T-cell (primary cell): ENCODE results near the gene SPDL1. TPM values are rescaled to one million over a fixed set of nuclear protein-coding genes. Genes with fewer than 3 reads are reported as not detected.

Source experiments
- ATAC-seq, 4 experiments: fragments of 200-7000 bp in 3 of 4; fragments of 150-1000 bp in 1 of 4; cut with Tn5 transposase; replicated peaks in 1 of 4; 1 replicate in 3 of 4; 2 replicates in 1 of 4; pipeline ENCODE4 v1.10.0; 2021; ENCODE audit warnings: moderate library complexity in 3 of 4, mild to moderate bottlenecking in 2 of 4, moderate number of reproducible peaks in 1 of 4
- CTCF ChIA-PET, 2 donors: fragments of 300-600 bp; sonication (Branson Sonifier 250); formaldehyde crosslinking; loops; one replicate each; lab custom pipeline; 2022; ENCODE audit warnings: antibody characterized with exemption in 2 of 2; lab: Charles Lee
- POLR2A ChIA-PET, 2 donors: fragments of 300-600 bp; sonication (Branson Sonifier 250); formaldehyde crosslinking; loops; one replicate each; lab custom pipeline; 2022; ENCODE audit warnings: antibody characterized with exemption in 2 of 2; lab: Charles Lee
- DNase-seq, 35 experiments: peaks; one replicate each; pipeline versions ENCODE4 v3.0.0 to v3.0.0-alpha.2; 2013 to 2023
- H3K27ac ChIP-seq: one replicate; pipeline ENCODE4 v1.5.1; 2013; ENCODE audit warnings: low read length
- H3K27me3 ChIP-seq, 2 experiments: replicated peaks in 1 of 2; 1 replicate in 1 of 2; 2 replicates in 1 of 2; pipeline versions ENCODE4 v1.6.1 to v1.7.0; 2013; ENCODE audit warnings: low read length in 1 of 2, mixed read lengths in 1 of 2; ENCODE audit not compliant: control insufficient read depth in 2 of 2, insufficient read depth in 2 of 2; ENCODE audit errors: extremely low read depth in 1 of 2
- H3K36me3 ChIP-seq, 2 donors: 1 replicate in 1 of 2; 2 replicates in 1 of 2; pipeline versions ENCODE4 v1.6.1 to v1.7.0; 2013; ENCODE audit warnings: low read length in 1 of 2; ENCODE audit not compliant: control insufficient read depth in 2 of 2, insufficient read depth in 1 of 2; ENCODE audit errors: extremely low read depth in 1 of 2
- H3K4me1 ChIP-seq, 2 experiments: 1 replicate in 1 of 2; 2 replicates in 1 of 2; pipeline versions ENCODE4 v1.6.1 to v1.7.0; 2013; ENCODE audit warnings: low read length in 2 of 2, mixed read lengths in 1 of 2; ENCODE audit not compliant: insufficient read depth in 2 of 2, control insufficient read depth in 1 of 2; ENCODE audit errors: extremely low read depth in 1 of 2
- H3K4me3 ChIP-seq, 2 donors: 1 replicate in 1 of 2; 2 replicates in 1 of 2; pipeline versions ENCODE4 v1.5.1 to v1.7.0; 2013; ENCODE audit warnings: mild to moderate bottlenecking in 2 of 2, low read length in 1 of 2, moderate library complexity in 1 of 2; ENCODE audit not compliant: control insufficient read depth in 1 of 2; ENCODE audit errors: extremely low read depth in 1 of 2
- H3K9me3 ChIP-seq: 2 replicates; pipeline ENCODE4 v1.7.0; 2013
- H3K27ac Mint-ChIP-seq, 2 donors: one replicate each; pipeline ENCODE4 v1.8.0; 2020 to 2021; ENCODE audit warnings: mild to moderate bottlenecking in 2 of 2, mixed read lengths in 2 of 2
- H3K27me3 Mint-ChIP-seq, 2 donors: one replicate each; pipeline ENCODE4 v1.8.0; 2021 to 2022; ENCODE audit warnings: mixed read lengths in 2 of 2
- H3K36me3 Mint-ChIP-seq: one replicate; pipeline ENCODE4 v1.8.0; 2021; ENCODE audit warnings: mixed read lengths
- H3K4me1 Mint-ChIP-seq, 3 donors: one replicate each; pipeline ENCODE4 v1.8.0; 2020 to 2022; ENCODE audit warnings: mixed read lengths in 3 of 3, mild to moderate bottlenecking in 1 of 3
- H3K4me3 Mint-ChIP-seq, 3 donors: one replicate each; pipeline ENCODE4 v1.8.0; 2020 to 2022; ENCODE audit warnings: mild to moderate bottlenecking in 3 of 3, mixed read lengths in 3 of 3, moderate library complexity in 3 of 3
- H3K9me3 Mint-ChIP-seq, 3 donors: one replicate each; pipeline ENCODE4 v1.8.0; 2020 to 2022; ENCODE audit warnings: mixed read lengths in 3 of 3
- WGBS: methylation state at CpG from one replicate; pipeline ENCODE4 v1.1.5; 2013; ENCODE audit warnings: missing lambda C conversion rate; ENCODE audit not compliant: insufficient coverage; 5-methylcytosine and 5-hydroxymethylcytosine counted together
- total RNA-seq, 35 experiments: library from RNA in 6 of 35; stranded (reverse) in 6 of 35; fragments of 120-200 nt in 1 of 35; gene quantifications; one replicate each; pipeline versions ENCODE4 v1.2.1 to v1.2.4 and lab custom pipeline; 2013 to 2026

SPDL1 gene
- total RNA-seq, 5 donors from 2014 or later (not counting 1 experiment from before 2014, with no cell fraction given): 3.2 to 13.8 (median 11.9) TPM

DNA sequence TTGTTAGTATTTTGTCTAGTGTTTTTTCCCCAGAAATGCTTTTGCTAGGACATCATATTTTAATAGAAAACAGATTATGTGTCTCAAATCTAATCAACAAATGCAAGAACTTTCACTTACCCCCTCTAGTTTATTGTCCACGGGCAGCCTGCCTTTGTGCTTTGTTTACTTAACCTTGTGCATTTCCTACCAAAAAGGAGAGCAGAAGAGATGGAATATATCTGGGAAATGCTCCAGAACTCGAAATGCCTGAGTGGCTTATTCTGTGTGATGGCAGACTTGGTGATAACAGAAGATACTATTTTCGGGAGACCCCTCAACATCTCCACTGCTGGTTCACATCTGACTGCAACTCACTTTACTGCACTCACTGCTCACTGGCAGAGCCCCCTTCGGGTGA is 33.3 kb upstream of the SPDL1 start:
- Mint-ChIP-seq H3K9me3 (peaks cover 1 to 7% (median 5%) of the 10 kb centered on the region in 3 donors), H3K4me1 (no peaks in the 10 kb centered on the region), H3K36me3 (no peaks in the 10 kb centered on the region), H3K27me3 (peaks cover 51 to 68% of the 10 kb centered on the region in 2 donors), H3K27ac (no peak overlapping the region), H3K4me3 (no peak overlapping the region)
- H3K27me3 ChIP-seq: peaks cover 4 to 7% of the 10 kb centered on the region in 2 experiments
- ATAC-seq (no peak), DNase-seq (no peak)
- no peaks in the 10 kb centered on the region for H3K4me1 ChIP-seq
- WGBS: no CpG with 5 or more reads among the region's 4 CpGs
- ChIA-PET POLR2A (no interaction called here), CTCF (no interaction called here)
- H3K27ac ChIP-seq: no peak overlapping the region
- H3K36me3 ChIP-seq: no peaks in the 10 kb centered on the region
- H3K4me3 ChIP-seq: no peak overlapping the region
- no peaks in the 10 kb centered on the region for H3K9me3 ChIP-seq

DNA sequence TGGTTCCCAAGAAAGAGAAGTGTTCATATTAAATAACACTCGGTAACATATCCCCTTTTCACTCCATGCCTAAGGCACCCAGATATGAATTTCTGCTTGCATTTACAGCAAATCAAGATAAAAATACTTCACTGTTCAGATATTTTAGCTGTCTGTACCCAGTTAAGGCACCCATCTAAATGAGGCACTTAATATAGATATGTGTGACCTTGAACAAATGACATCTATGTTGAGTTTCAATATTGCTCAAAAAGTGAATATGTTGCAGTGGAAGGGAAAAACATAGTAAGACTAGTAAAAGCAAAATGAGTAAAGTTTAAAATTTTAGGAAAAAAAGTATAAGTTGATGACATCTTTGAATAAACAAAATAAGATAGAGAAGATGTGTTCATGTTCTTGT is 32.4 kb upstream of the SPDL1 start:
- WGBS: no CpG with 5 or more reads among the region's 1 CpG
- DNase-seq: no peak
- Histone ChIP-seq H3K27me3 (peaks cover 4 to 7% of the 10 kb centered on the region in 2 experiments), H3K4me3 (no peak overlapping the region), H3K36me3 (no peaks in the 10 kb centered on the region), H3K27ac (no peak overlapping the region), H3K4me1 (no peaks in the 10 kb centered on the region), H3K9me3 (no peaks in the 10 kb centered on the region)
- peaks cover 1 to 7% (median 5%) of the 10 kb centered on the region in 3 donors for H3K9me3 Mint-ChIP-seq
- H3K27me3 Mint-ChIP-seq: peaks cover 51 to 63% of the 10 kb centered on the region in 2 donors
- CTCF ChIA-PET: no interaction called here
- POLR2A ChIA-PET: no interaction called here
- H3K4me1 Mint-ChIP-seq: no peaks in the 10 kb centered on the region
- no peak overlapping the region for H3K4me3 Mint-ChIP-seq
- no peaks in the 10 kb centered on the region for H3K36me3 Mint-ChIP-seq
- no peak overlapping the region for H3K27ac Mint-ChIP-seq
- no peak for ATAC-seq

DNA sequence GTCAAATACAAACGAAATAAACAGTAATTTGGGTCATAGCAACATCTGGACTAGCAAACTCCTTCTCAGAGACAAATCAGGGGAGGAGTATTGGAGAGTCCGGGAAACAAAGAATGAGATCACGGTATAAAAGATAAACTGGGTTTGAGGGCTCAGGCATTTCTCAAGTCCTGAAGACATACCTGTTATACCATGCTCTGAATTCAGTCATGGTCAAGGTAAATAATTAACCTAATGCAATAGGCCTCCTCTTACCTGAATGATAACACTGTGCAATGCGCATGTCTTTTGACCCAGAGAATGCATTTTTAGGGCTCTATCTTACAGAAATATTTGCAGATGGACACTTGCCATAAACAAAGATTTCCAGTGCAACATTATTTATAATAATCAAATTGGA is 31.9 kb upstream of the SPDL1 start:
- ChIA-PET CTCF (no interaction called here), POLR2A (no interaction called here)
- WGBS: no CpG with 5 or more reads among the region's 4 CpGs

DNA sequence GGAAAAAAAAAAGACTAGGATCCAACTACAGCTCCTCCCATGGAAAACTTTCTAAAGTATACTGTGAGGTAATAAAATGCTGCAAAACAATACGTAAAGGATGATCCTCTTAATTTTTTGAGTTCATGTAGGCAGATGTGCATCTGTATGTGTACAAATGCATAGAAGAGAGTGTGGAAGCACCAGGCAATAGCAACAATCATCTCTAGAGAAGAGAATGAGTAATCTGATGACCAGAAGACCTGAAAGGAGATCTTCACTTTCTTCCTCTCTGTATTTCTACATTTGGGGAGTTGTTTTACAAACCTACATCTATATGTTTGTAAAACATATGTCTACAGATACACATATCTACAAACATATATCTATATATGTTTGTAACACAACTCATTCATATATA is 29.3 kb upstream of the SPDL1 start:
- H3K4me3 ChIP-seq: no peak overlapping the region
- WGBS: no CpG with 5 or more reads among the region's 1 CpG
- Mint-ChIP-seq H3K27me3 (peaks cover 45 to 52% of the 10 kb centered on the region in 2 donors), H3K36me3 (no peaks in the 10 kb centered on the region), H3K4me1 (no peaks in the 10 kb centered on the region), H3K27ac (no peak overlapping the region), H3K4me3 (no peak overlapping the region), H3K9me3 (peaks cover 4 to 14% (median 5%) of the 10 kb centered on the region in 3 donors)
- no peaks in the 10 kb centered on the region for H3K36me3 ChIP-seq
- CTCF ChIA-PET: no interaction called here
- H3K9me3 ChIP-seq: no peaks in the 10 kb centered on the region
- DNase-seq: no peak
- no peaks in the 10 kb centered on the region for H3K4me1 ChIP-seq
- no peak for ATAC-seq
- H3K27ac ChIP-seq: no peak overlapping the region
- POLR2A ChIA-PET: no interaction called here
- peaks cover 0 to 4% of the 10 kb centered on the region in 2 experiments for H3K27me3 ChIP-seq

More for the DNA sequence above, 31.9 kb upstream of the SPDL1 start:
- Histone ChIP-seq H3K27me3 (peaks cover 4 to 7% of the 10 kb centered on the region in 2 experiments), H3K27ac (no peak overlapping the region), H3K36me3 (no peaks in the 10 kb centered on the region), H3K4me3 (no peak overlapping the region), H3K4me1 (no peaks in the 10 kb centered on the region), H3K9me3 (no peaks in the 10 kb centered on the region)
- DNase-seq (no peak), ATAC-seq (no peak)
- peaks cover 53 to 68% of the 10 kb centered on the region in 2 donors for H3K27me3 Mint-ChIP-seq
- H3K9me3 Mint-ChIP-seq: peaks cover 1 to 7% (median 5%) of the 10 kb centered on the region in 3 donors
- H3K4me1 Mint-ChIP-seq: no peaks in the 10 kb centered on the region
- H3K36me3 Mint-ChIP-seq: no peaks in the 10 kb centered on the region
- no peak overlapping the region for H3K4me3 Mint-ChIP-seq
- H3K27ac Mint-ChIP-seq: no peak overlapping the region

DNA sequence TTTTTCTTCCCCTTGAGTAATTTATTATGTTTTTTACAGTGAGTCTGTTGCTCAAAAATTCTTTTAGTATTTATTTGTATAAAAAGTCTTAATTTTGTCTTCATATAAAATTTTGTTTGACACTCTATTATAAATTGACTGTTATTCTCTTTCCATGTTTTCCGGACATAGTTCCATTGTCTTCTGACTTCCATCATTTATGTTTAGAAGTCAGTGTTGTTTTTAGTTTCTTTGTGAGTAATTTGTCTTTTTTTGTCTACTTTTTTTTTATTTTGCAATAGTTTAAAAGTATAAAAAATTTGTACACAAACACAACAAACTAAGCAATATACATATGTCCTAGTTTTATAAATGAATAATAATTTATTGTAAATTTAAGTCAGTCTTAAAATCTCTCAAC is 25.7 kb upstream of the SPDL1 start:
- Mint-ChIP-seq H3K4me3 (no peak overlapping the region), H3K27me3 (peaks cover 34 to 52% of the 10 kb centered on the region in 2 donors), H3K4me1 (no peaks in the 10 kb centered on the region), H3K36me3 (no peaks in the 10 kb centered on the region), H3K9me3 (peaks cover 4 to 14% (median 5%) of the 10 kb centered on the region in 3 donors), H3K27ac (no peak overlapping the region)
- ATAC-seq: no peak
- CTCF ChIA-PET: no interaction called here
- Histone ChIP-seq H3K9me3 (no peaks in the 10 kb centered on the region), H3K27ac (no peak overlapping the region), H3K36me3 (no peaks in the 10 kb centered on the region), H3K4me3 (no peak overlapping the region), H3K27me3 (peaks cover 0 to 4% of the 10 kb centered on the region in 2 experiments), H3K4me1 (no peaks in the 10 kb centered on the region)
- no CpG with 5 or more reads among the region's 1 CpG for WGBS
- POLR2A ChIA-PET: no interaction called here
- no peak for DNase-seq

DNA sequence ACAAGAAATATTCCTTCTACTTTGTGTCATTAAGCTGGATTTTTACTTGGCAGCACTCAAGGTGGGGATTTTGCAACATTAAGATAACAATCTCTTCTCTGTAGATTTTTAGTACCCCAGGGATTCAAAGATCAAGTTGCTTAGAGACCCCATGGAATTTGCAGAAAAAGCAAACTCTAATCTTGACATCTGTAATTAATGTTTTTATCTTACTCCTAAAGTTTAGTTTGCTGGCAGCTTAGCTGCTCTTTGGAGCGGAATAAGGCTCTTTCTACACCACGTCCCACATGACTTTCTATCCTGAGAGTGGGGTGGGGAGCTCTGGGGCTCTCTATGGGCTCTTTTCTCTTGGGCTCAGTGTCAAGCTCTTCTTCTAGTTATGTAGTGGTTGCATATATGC is 21.7 kb upstream of the SPDL1 start:
- peaks cover 40 to 54% of the 10 kb centered on the region in 2 donors for H3K27me3 Mint-ChIP-seq
- no peak for ATAC-seq

More for the DNA sequence above, 21.7 kb upstream of the SPDL1 start:
- H3K36me3 Mint-ChIP-seq: no peaks in the 10 kb centered on the region
- Histone ChIP-seq H3K27ac (no peak overlapping the region), H3K4me3 (no peak overlapping the region), H3K4me1 (no peaks in the 10 kb centered on the region), H3K9me3 (no peaks in the 10 kb centered on the region), H3K27me3 (peaks cover 0 to 2% of the 10 kb centered on the region in 2 experiments), H3K36me3 (no peaks in the 10 kb centered on the region)
- H3K4me3 Mint-ChIP-seq: no peak overlapping the region
- H3K4me1 Mint-ChIP-seq: no peaks in the 10 kb centered on the region
- no peak overlapping the region for H3K27ac Mint-ChIP-seq
- ChIA-PET CTCF (no interaction called here), POLR2A (no interaction called here)
- no CpG with 5 or more reads among the region's 2 CpGs for WGBS
- H3K9me3 Mint-ChIP-seq: peaks cover under 1 to 7% (median 3%) of the 10 kb centered on the region in 3 donors
- no peak for DNase-seq
